HG03432 (cell line): Measurements from ENCODE around the gene PRKCSH.

Source experiments
- ATAC-seq: cut with Tn5 transposase; IDR thresholded peaks from one replicate; pipeline ENCODE4 v1.9.1; 2021; ENCODE audit warnings: mild to moderate bottlenecking, moderate library complexity; ENCODE audit not compliant: unreplicated experiment

PRKCSH gene

DNA sequence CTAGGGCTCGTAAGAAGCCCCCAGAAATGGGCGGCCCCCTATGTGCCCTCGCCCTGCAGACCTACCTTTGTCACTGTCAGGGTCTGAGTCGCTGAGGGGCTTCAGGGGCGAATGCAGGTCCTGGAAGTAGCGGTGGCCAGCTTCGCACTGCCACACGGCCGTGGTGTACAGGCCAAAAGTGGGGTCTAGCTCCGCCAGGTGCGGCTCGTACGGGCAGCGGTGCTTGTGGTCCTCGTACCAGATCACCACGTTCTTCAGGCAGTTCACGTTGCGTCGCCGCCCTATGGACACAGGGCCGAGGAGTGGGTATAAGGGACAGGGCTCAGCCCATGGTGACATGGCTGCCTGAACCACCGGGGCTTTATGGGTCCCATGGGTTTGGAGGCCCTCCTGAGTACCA, 60.5 kb downstream of the PRKCSH start:
- ATAC-seq = no peak

- no peak for ATAC-seq
These were observed 61.1 kb downstream of the PRKCSH start for GRCh38 chr19:11496391-11497163.

GRCh38 chr19:11499220-11499726, 63.8 kb downstream of the PRKCSH start:
- ATAC-seq = no peak

GRCh38 chr19:11499890-11500420, 64.5 kb downstream of the PRKCSH start:
- ATAC-seq = no peak
